H9 (cell line): Measurements from ENCODE around the gene MMP15. TPM values are rescaled to one million over a fixed set of nuclear protein-coding genes. Genes with fewer than 3 reads are reported as not detected.

Experiments used
- DNase-seq: peaks from one replicate; pipeline ENCODE4 v3.0.0-alpha.2; 2017
- H2AFZ ChIP-seq: one replicate; pipeline ENCODE4 v1.6.1; 2013; ENCODE audit warnings: mild to moderate bottlenecking, low read length, control low read depth, moderate library complexity
- H2AK5ac ChIP-seq: 2 replicates; pipeline ENCODE4 v1.6.1; 2013; ENCODE audit warnings: low read length, control low read depth, mixed read lengths; ENCODE audit not compliant: insufficient read length
- H2BK120ac ChIP-seq: one replicate; pipeline ENCODE4 v1.6.1; 2013; ENCODE audit warnings: low read depth, mild to moderate bottlenecking, low read length, control low read depth, inconsistent platforms; ENCODE audit not compliant: poor library complexity, severe bottlenecking
- H2BK12ac ChIP-seq: 2 replicates; pipeline ENCODE4 v1.6.1; 2013; ENCODE audit warnings: low read length, control low read depth, mixed read lengths, low read depth; ENCODE audit not compliant: insufficient read length
- H2BK15ac ChIP-seq: 2 replicates; pipeline ENCODE4 v1.6.1; 2013; ENCODE audit warnings: low read depth, low read length, control low read depth
- H2BK20ac ChIP-seq: one replicate; pipeline ENCODE4 v1.6.1; 2013; ENCODE audit warnings: low read depth, mild to moderate bottlenecking, low read length, control low read depth, inconsistent platforms; ENCODE audit not compliant: poor library complexity, severe bottlenecking
- H2BK5ac ChIP-seq: 2 replicates; pipeline ENCODE4 v1.6.1; 2013; ENCODE audit warnings: low read length, control low read depth, mixed read lengths; ENCODE audit not compliant: insufficient read length
- H3K14ac ChIP-seq: 2 replicates; pipeline ENCODE4 v1.6.1; 2013; ENCODE audit warnings: low read length, control low read depth; ENCODE audit not compliant: insufficient read depth
- H3K18ac ChIP-seq: 2 replicates; pipeline ENCODE4 v1.6.1; 2013; ENCODE audit warnings: low read depth, mild to moderate bottlenecking, mixed read lengths, low read length, control low read depth; ENCODE audit not compliant: insufficient read length
- H3K23ac ChIP-seq: 2 replicates; pipeline ENCODE4 v1.6.1; 2013; ENCODE audit warnings: low read length, control low read depth, mixed read lengths, low read depth; ENCODE audit not compliant: insufficient read length
- H3K23me2 ChIP-seq: 2 replicates; pipeline ENCODE4 v1.6.1; 2013; ENCODE audit warnings: low read depth, mild to moderate bottlenecking, mixed read lengths, low read length, control low read depth; ENCODE audit not compliant: insufficient read length, poor library complexity, severe bottlenecking
- H3K27ac ChIP-seq: 2 replicates; pipeline ENCODE4 v1.5.1; 2013; ENCODE audit warnings: low read length, control low read depth, mixed read lengths, low read depth; ENCODE audit not compliant: insufficient read length
- H3K27me3 ChIP-seq: 2 replicates; pipeline ENCODE4 v1.6.1; 2013; ENCODE audit warnings: low read length, control low read depth, inconsistent platforms; ENCODE audit not compliant: insufficient read depth
- H3K4ac ChIP-seq: 2 replicates; pipeline ENCODE4 v1.6.1; 2013; ENCODE audit warnings: low read depth, mild to moderate bottlenecking, control low read depth, inconsistent platforms, low read length, moderate library complexity
- H3K4me1 ChIP-seq: 2 replicates; pipeline ENCODE4 v1.6.1; 2013; ENCODE audit warnings: low read length, control low read depth, inconsistent platforms; ENCODE audit not compliant: insufficient read depth
- H3K4me2 ChIP-seq: 2 replicates; pipeline ENCODE4 v1.6.1; 2013; ENCODE audit warnings: low read length, control low read depth, mixed read lengths; ENCODE audit not compliant: insufficient read length, insufficient read depth
- H3K56ac ChIP-seq: 2 replicates; pipeline ENCODE4 v1.6.1; 2013; ENCODE audit warnings: low read depth, mild to moderate bottlenecking, mixed read lengths, low read length, control low read depth; ENCODE audit not compliant: insufficient read length
- H3K79me1 ChIP-seq: 2 replicates; pipeline ENCODE4 v1.6.1; 2013; ENCODE audit warnings: low read depth, mild to moderate bottlenecking, moderate library complexity, low read length, control low read depth, inconsistent platforms; ENCODE audit not compliant: insufficient read depth, poor library complexity, severe bottlenecking
- H3K79me2 ChIP-seq: 2 replicates; pipeline ENCODE4 v1.6.1; 2013; ENCODE audit warnings: low read length, control low read depth, inconsistent platforms; ENCODE audit not compliant: insufficient read depth
- H3K9ac ChIP-seq: 2 replicates; pipeline ENCODE4 v1.6.1; 2013; ENCODE audit warnings: low read length, control low read depth, mixed read lengths; ENCODE audit not compliant: insufficient read length; ENCODE audit errors: extremely low read depth
- H3K9me3 ChIP-seq: one replicate; pipeline ENCODE4 v1.6.1; 2013; ENCODE audit warnings: low read depth, low read length, inconsistent platforms; ENCODE audit not compliant: control insufficient read depth
- H3T11ph ChIP-seq: one replicate; pipeline ENCODE4 v1.6.1; 2013; ENCODE audit warnings: mild to moderate bottlenecking, low read length, control low read depth, inconsistent platforms
- H4K20me1 ChIP-seq: one replicate; pipeline ENCODE4 v1.6.1; 2013; ENCODE audit not compliant: control insufficient read depth, insufficient read length, insufficient read depth
- H4K5ac ChIP-seq: 2 replicates; pipeline ENCODE4 v1.6.1; 2013; ENCODE audit warnings: low read depth, mild to moderate bottlenecking, mixed read lengths, low read length, control low read depth; ENCODE audit not compliant: insufficient read length
- H4K8ac ChIP-seq: replicated peaks from 2 replicates; pipeline ENCODE4 v1.6.1; 2013; ENCODE audit warnings: low read length, control low read depth, mixed read lengths, low read depth; ENCODE audit not compliant: insufficient read length
- H4K91ac ChIP-seq: 2 replicates; pipeline ENCODE4 v1.6.1; 2013; ENCODE audit warnings: low read depth, mild to moderate bottlenecking, moderate library complexity, mixed read lengths, low read length, control low read depth; ENCODE audit not compliant: insufficient read length
- H3K27ac Mint-ChIP-seq, 3 experiments: 2 replicates in 2 of 3; 3 replicates in 1 of 3; pipeline ENCODE4 v1.8.0; 2020 to 2021; ENCODE audit warnings: mixed read lengths in 3 of 3, mild to moderate bottlenecking in 1 of 3, moderate library complexity in 1 of 3
- H3K27me3 Mint-ChIP-seq: 2 replicates; pipeline ENCODE4 v1.8.0; 2021; ENCODE audit warnings: low read depth, mild to moderate bottlenecking, moderate library complexity, mixed read lengths
- H3K36me3 Mint-ChIP-seq, 3 experiments: 2 replicates in 2 of 3; 3 replicates in 1 of 3; pipeline ENCODE4 v1.8.0; 2020 to 2021; ENCODE audit warnings: low read depth in 3 of 3, mixed read lengths in 3 of 3; ENCODE audit not compliant: insufficient read depth in 1 of 3
- H3K4me1 Mint-ChIP-seq, 2 experiments: 2 replicates each; pipeline ENCODE4 v1.8.0; 2020; ENCODE audit warnings: mixed read lengths in 2 of 2
- H3K4me3 Mint-ChIP-seq, 2 experiments: 2 replicates in 1 of 2; 3 replicates in 1 of 2; pipeline ENCODE4 v1.8.0; 2020 to 2021; ENCODE audit warnings: mild to moderate bottlenecking in 2 of 2, mixed read lengths in 2 of 2, moderate library complexity in 1 of 2
- H3K9me3 Mint-ChIP-seq, 2 experiments: 2 replicates in 1 of 2; 3 replicates in 1 of 2; pipeline ENCODE4 v1.8.0; 2020; ENCODE audit warnings: mild to moderate bottlenecking in 2 of 2, mixed read lengths in 2 of 2, moderate library complexity in 1 of 2
- WGBS: extraction: QIAGEN DNeasy Blood & Tissue Kit; methylation state at CpG from one replicate; pipeline ENCODE4 v1.1.7; 2013; ENCODE audit warnings: missing lambda C conversion rate, low lambda C conversion rate, mixed read lengths; ENCODE audit not compliant: insufficient read length; ENCODE audit errors: extremely low coverage; 5-methylcytosine and 5-hydroxymethylcytosine counted together
- total RNA-seq: library from RNA; stranded (reverse); gene quantifications from 2 replicates; pipeline ENCODE4 v1.2.1, GENCODE V29; 2021
- TF ChIP-seq, protein P1 (sequence below): fragments of 200-600 bp; sonication (generic); conservative IDR thresholded peaks from 3 replicates; pipeline ENCODE4 v1.8.0; 2021; ENCODE audit warnings: antibody characterized with exemption, mild to moderate bottlenecking

Gene MMP15
- total RNA-seq, 1 experiment from 2014 or later = 32.9 TPM

DNA sequence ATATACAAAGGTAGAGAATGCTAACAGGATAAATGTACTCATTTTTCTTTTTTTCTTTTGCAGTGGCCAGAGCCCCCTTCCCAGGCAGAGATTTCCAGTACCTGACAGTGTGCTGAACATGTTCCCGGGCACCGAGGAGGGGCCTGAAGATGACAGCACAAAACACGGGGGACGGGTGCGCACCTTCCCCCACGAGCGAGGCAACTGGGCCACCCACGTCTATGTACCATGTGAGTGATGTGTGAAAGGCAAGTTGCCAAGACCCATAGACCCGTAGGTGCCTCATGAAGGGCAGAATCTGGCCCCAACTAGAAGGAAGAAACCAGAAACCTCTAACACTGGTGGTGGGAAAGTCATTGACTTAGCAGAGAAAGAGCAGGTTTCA is 23.1 kb upstream of the MMP15 start:
- Histone ChIP-seq H4K8ac (no peak overlapping the region), H3K27me3 (no peaks in the 10 kb centered on the region), H3K14ac (no peak overlapping the region), H3K9me3 (no peaks in the 10 kb centered on the region), H3K23ac (no peak overlapping the region), H3K18ac (no peak overlapping the region), H2AK5ac (no peak overlapping the region), H3K79me1 (no peaks in the 10 kb centered on the region), H3K4me2 (no peak overlapping the region), H3K4me1 (peaks cover 2% of the 10 kb centered on the region; the same call in 1 of the 2 replicates), H2BK5ac (no peak overlapping the region), H4K91ac (no peak overlapping the region), H2AFZ (no peak overlapping the region), H3K23me2 (peaks cover 8% of the 10 kb centered on the region), H3T11ph (no peak overlapping the region), H2BK20ac (no peak overlapping the region), H3K9ac (no peak overlapping the region), H4K20me1 (no peaks in the 10 kb centered on the region), H3K56ac (no peak overlapping the region), H2BK120ac (no peak overlapping the region), H3K79me2 (no peaks in the 10 kb centered on the region; the same call in 1 of the 2 replicates), H3K27ac (no peak overlapping the region), H4K5ac (no peak overlapping the region), H2BK15ac (no peak overlapping the region), H2BK12ac (no peak overlapping the region), H3K4ac (no peak overlapping the region)
- no peaks in the 10 kb centered on the region for H3K27me3 Mint-ChIP-seq
- WGBS = no CpG with 5 or more reads among the region's 9 CpGs
- peak overlapping the region in 1 of 2 experiments; percentile 32; a peak in 2 of 5 replicates for H3K4me3 Mint-ChIP-seq
- DNase-seq = no peak
- TF ChIP-seq, protein P1, sequence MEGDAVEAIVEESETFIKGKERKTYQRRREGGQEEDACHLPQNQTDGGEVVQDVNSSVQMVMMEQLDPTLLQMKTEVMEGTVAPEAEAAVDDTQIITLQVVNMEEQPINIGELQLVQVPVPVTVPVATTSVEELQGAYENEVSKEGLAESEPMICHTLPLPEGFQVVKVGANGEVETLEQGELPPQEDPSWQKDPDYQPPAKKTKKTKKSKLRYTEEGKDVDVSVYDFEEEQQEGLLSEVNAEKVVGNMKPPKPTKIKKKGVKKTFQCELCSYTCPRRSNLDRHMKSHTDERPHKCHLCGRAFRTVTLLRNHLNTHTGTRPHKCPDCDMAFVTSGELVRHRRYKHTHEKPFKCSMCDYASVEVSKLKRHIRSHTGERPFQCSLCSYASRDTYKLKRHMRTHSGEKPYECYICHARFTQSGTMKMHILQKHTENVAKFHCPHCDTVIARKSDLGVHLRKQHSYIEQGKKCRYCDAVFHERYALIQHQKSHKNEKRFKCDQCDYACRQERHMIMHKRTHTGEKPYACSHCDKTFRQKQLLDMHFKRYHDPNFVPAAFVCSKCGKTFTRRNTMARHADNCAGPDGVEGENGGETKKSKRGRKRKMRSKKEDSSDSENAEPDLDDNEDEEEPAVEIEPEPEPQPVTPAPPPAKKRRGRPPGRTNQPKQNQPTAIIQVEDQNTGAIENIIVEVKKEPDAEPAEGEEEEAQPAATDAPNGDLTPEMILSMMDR = no peak
- H3K9me3 Mint-ChIP-seq = peaks cover 0 to 6% of the 10 kb centered on the region in 2 experiments; a peak in 3 of 5 replicates
- H3K36me3 Mint-ChIP-seq = peaks cover 20 to 51% (median 44%) of the 10 kb centered on the region in 3 experiments; a peak in 6 of 7 replicates
- H3K27ac Mint-ChIP-seq = no peak overlapping the region
- H3K4me1 Mint-ChIP-seq = peaks cover 16 to 17% of the 10 kb centered on the region in 2 experiments
